ENCODE data around the gene SULF2.
"Not testable (repeated sequence)": the region's sequence is repeated elsewhere in the genome, so short reads cannot be mapped to it uniquely, and the experiment has no call there.

SULF2 gene

DNA sequence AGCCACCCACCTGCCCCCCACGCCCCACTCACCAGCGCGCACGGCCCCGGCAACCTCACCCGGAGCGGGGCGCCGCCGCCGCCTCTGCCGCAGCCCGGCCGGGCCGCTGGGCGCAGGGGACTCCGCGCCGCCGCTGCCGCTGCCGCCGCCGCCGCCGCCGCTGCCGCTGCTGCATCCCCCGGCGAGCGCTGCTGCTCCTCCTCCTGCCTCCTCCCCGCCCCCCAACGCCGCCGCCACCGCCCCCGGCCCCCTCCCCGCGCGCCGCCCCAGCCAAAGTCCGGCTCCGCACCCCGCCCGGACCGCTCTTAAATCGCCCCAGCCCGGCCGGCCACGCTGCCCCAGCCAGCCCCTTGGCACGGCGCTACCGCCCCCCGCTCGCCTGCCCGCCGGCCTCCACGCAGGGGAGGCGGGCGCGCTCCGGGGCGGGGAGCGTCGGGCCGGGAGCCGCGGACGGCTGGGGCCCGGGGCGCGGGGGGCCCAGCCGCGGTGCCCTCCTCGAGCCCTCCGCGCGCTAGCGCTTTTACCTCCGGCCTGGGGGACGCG lies at the start of gene SULF2:
Gene SULF2 (minus strand): TSS at position 171 of the 543 bp plus-strand sequence. CDS start 28,118 bp downstream, outside the sequence.
- no peak for DNase-seq

GRCh38 chr20:47831675-47832074 lies 46.4 kb upstream of the SULF2 start:
- not testable (repeated sequence) for DNase-seq

GRCh38 chr20:47826716-47827115 lies 41.4 kb upstream of the SULF2 start:
- not testable (repeated sequence) for DNase-seq

DNA sequence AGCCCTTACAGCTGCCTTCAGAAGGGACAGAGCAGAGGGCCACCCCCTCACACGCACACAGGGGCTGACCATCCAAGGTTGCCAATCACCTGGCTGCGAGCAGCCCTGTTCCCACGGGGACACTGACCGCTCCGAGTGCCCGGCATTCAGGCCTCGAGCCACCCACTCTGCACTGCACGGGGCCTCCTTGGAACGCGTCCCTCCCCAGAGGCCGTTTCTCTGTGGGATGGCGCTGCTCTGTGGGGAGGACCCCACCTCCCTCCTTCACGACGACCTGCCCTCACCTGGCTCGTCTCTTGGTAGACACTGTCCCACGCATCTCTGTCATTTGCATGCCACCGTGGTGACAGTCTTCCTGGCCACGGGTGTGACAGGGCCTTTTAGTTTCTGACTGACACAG lies 40.7 kb upstream of the SULF2 start:
- DNase-seq: not testable (repeated sequence)

- no peak for DNase-seq
Measured at GRCh38 chr20:47825011-47825762, 39.9 kb upstream of the SULF2 start.

- DNase-seq: not testable (repeated sequence)
Measured at GRCh38 chr20:47823941-47824340, 38.7 kb upstream of the SULF2 start.

GRCh38 chr20:47821481-47822100 lies 36.3 kb upstream of the SULF2 start:
- no peak for DNase-seq

DNA sequence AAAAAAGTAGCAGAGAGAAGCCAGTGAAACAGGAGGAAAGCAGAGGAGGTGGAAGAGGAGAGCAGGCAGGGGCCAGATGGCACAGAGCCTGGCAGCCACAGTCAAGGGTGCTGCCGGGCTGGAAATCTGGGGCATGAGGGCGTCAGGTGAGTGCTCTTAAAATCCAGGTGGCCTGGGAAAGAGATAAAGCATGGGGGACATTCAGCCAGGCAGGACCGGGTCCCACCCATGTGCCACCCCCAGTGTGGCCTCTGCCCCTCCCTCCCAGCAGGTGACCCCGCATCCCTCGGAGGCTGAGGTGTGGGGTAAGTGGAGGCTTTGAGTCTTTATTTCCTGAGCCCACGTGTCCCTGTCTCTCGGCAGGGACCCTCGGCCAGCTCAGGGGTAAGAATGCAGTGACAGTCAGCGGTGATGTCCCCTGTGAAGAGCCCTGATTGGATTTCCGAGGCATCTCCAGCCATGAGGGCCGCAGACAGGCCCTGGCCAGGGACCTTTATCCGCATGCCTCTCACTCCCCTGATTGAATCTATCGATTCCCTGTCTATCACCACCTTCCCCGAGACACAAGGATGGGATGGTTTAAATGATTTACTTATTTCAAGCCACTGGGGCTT lies 33.8 kb upstream of the SULF2 start:
- no peak for DNase-seq

GRCh38 chr20:47818466-47818865 lies 33.2 kb upstream of the SULF2 start:
- DNase-seq: no peak

DNA sequence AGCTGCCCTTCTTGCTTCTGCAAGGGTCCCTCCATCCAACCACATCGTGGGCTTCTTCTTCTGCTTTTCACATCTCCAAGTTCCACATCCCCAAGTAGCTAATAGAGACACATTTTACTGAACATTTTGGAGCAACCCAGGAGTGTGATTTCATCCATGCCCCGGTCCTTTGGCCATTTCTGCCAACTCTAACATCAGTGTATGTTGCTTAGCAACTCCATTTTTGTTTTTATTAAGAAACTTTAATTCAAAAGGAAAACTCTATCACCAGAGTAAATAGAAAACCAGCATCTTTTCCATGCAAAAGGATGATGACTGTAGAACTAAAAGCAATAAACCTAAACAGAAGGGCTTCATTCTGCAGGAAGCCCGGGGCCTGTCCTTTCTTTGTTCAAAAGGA lies 32.7 kb upstream of the SULF2 start:
- DNase-seq: no peak

DNA sequence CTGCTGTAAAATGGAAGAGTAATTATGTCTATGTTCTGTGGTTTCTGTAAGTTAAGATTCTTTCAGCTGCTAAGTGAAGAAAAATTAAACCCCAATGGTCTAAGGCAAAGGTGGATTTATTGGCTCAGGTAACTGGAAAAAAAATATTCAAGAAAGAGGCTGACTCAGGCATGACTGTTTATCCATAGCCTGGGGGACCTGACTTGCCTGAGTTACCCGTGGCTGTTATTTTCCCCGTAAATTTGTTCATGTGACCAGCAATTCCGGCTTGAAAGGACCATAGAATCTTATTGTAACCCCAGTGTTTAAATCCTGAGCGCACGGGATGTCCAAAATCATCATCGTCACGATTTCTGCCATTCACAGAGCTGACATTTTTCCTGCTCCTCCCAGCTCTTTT lies 32.3 kb upstream of the SULF2 start:
- DNase-seq: no peak

- no peak for DNase-seq
Measured at GRCh38 chr20:47816487-47817451, 31.5 kb upstream of the SULF2 start.

GRCh38 chr20:47815866-47816265 lies 30.6 kb upstream of the SULF2 start:
- DNase-seq: no peak

GRCh38 chr20:47815416-47815806 lies 30.1 kb upstream of the SULF2 start:
- DNase-seq: no peak

DNA sequence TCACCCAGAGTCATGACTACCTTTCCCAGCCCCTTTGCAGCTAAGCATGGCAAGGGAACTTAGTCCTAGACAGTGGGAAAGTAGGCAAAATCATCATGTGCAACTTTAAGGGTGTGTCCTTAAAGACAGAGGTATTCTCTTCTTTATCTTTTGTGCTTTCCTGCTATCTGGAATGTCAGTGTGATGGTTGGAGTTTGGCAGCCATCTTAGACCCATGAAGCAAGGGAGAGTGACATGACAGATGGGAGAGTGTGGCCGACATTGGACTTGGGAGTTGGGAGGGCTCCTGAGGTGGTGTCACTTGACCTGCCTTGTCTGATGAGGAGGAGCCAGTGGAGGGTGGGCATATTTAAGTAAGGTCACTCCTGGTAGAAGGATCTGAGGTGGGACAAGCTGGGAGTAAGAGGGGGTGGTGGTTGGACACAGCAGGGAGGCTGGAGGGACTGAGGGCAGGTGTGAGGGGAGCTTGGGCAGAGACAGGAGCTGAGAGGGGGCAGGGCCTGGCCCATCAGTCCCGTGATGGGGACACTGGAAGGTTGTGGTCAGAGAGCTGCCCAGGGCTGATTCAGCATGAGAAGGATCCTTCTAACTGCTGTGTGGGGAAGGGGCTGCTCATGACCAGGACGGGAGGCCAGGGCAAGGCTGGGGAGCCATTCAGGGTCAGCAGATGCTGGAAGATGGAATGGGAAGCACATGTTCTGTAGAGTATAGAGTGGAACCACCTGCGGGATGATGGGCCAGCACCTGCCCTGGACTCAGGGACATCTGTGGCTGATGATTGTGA lies 29.5 kb upstream of the SULF2 start:
- DNase-seq: no peak

GRCh38 chr20:47810721-47811347 lies 25.6 kb upstream of the SULF2 start:
- no peak for DNase-seq

- DNase-seq: no peak
Measured at GRCh38 chr20:47810116-47810677, 24.9 kb upstream of the SULF2 start.

- no peak for DNase-seq
Measured at GRCh38 chr20:47809161-47809960, 24.1 kb upstream of the SULF2 start.

GRCh38 chr20:47805951-47806350 lies 20.7 kb upstream of the SULF2 start:
- DNase-seq: peak; percentile 16

DNA sequence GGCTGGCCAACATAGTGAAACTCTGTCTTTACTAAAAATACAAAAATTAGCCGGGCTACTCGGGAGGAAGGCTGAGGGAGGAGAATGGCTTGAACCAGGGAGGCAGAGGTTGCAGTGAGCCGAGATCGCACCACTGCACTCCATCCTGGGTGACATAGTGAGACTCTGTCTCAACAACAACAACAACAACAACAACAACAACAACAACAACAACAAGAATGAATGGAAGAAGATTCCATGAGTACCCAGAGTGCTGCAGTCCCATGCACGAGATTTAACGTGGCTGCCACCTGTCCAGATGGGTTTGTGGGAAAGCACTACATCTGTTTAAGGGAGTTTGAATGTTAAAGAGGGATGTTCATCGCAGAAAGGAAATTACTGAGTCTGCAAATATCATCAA lies 19.7 kb upstream of the SULF2 start:
- not testable (repeated sequence) for DNase-seq

Measured in DMS153 (cell line).